Measurements from ENCODE around the gene ROPN1L. TPM values are rescaled to one million over a fixed set of nuclear protein-coding genes. Genes with fewer than 3 reads are reported as not detected.
"Not testable (repeated sequence)": the region's sequence is repeated elsewhere in the genome, so short reads cannot be mapped to it uniquely, and the experiment has no call there.

The ROPN1L gene
- polyA plus RNA-seq, 1 donor from 2014 or later: 0.52 TPM

DNA sequence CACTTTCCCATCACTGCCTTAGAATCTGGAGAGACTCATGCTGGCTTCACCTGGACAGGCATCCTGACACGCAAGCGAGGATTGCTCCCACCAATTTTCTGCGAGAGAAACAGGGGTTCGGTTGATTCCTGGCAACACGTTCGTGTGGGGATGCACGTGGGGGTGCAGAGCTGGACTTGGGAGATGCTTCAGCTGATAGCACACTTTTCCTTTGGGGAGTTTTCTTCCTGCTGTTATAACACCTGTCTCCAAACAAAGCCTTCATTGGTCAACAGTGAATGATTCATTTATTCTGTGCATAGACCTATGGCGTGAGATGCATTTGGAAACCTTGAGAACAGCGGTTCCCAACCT is 50.0 kb downstream of the ROPN1L start:
- Histone ChIP-seq H3K9me3 (ENCODE audit: low read length) (no peaks in the 10 kb centered on the region), H3K4me3 (ENCODE audit: low read length) (no peak overlapping the region), H3K9me2 (ENCODE audit: insufficient read depth, low read length) (no peaks in the 10 kb centered on the region), H4K20me1 (ENCODE audit: insufficient read depth) (no peaks in the 10 kb centered on the region), H3K9ac (ENCODE audit: low read length) (no peak overlapping the region), H3K27ac (ENCODE audit: low read length) (no peak overlapping the region), H3K4me2 (ENCODE audit: low read length) (no peak overlapping the region), H3K27me3 (ENCODE audit: insufficient read depth, low read depth, low read length) (no peaks in the 10 kb centered on the region), H3K36me3 (ENCODE audit: insufficient read depth, low read length) (no peaks in the 10 kb centered on the region), H3F3A (ENCODE audit: insufficient read depth, low read length, poor library complexity, severe bottlenecking) (no peaks in the 10 kb centered on the region), H3K79me2 (replicated peaks; ENCODE audit: insufficient read depth, low read length) (no peaks in the 10 kb centered on the region), H2AFZ (ENCODE audit: low read depth, low read length) (no peak overlapping the region)
- no peak for TF ChIP-seq TAF1 (IDR thresholded peaks at IDR 0.05; ENCODE audit: low read depth)

DNA sequence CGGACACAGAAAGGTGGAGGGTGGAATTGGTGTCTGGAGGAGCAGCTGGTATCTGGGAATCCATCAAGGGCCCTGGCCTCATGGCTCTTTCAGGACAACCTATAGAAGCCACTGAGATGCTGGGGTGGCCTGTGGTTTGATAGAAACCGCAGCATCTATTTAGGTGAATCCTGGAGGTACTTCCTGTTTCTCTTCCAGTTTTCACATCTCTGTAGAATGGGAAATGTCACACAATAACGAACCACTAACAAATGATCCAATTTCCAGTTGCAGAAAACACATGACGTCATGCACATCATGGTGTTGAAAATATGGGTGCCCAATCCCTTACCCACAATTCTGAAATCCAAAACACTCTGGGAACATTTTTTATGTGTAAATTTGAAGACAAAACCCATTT is 52.2 kb downstream of the ROPN1L start:
- TF ChIP-seq EP300 (conservative IDR thresholded peaks at IDR 0.05; ENCODE audit: poor library complexity, severe bottlenecking): no peak
- TF ChIP-seq, protein P1, sequence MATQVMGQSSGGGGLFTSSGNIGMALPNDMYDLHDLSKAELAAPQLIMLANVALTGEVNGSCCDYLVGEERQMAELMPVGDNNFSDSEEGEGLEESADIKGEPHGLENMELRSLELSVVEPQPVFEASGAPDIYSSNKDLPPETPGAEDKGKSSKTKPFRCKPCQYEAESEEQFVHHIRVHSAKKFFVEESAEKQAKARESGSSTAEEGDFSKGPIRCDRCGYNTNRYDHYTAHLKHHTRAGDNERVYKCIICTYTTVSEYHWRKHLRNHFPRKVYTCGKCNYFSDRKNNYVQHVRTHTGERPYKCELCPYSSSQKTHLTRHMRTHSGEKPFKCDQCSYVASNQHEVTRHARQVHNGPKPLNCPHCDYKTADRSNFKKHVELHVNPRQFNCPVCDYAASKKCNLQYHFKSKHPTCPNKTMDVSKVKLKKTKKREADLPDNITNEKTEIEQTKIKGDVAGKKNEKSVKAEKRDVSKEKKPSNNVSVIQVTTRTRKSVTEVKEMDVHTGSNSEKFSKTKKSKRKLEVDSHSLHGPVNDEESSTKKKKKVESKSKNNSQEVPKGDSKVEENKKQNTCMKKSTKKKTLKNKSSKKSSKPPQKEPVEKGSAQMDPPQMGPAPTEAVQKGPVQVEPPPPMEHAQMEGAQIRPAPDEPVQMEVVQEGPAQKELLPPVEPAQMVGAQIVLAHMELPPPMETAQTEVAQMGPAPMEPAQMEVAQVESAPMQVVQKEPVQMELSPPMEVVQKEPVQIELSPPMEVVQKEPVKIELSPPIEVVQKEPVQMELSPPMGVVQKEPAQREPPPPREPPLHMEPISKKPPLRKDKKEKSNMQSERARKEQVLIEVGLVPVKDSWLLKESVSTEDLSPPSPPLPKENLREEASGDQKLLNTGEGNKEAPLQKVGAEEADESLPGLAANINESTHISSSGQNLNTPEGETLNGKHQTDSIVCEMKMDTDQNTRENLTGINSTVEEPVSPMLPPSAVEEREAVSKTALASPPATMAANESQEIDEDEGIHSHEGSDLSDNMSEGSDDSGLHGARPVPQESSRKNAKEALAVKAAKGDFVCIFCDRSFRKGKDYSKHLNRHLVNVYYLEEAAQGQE (IDR thresholded peaks at IDR 0.05; ENCODE audit: borderline replicate concordance): no peak
- no peak for TF ChIP-seq SMC3 (conservative IDR thresholded peaks at IDR 0.05; ENCODE audit: poor library complexity)
- no peak for TF ChIP-seq RAD21 (conservative IDR thresholded peaks at IDR 0.05)
- TF ChIP-seq EZH2 (IDR thresholded peaks at IDR 0.05; ENCODE audit: borderline replicate concordance, insufficient read depth, low read length, poor library complexity, severe bottlenecking): no peak
- TF ChIP-seq POLR2AphosphoS5 (IDR thresholded peaks at IDR 0.05): no peak
- TF ChIP-seq TAF1 (IDR thresholded peaks at IDR 0.05; ENCODE audit: low read depth): no peak
- TF ChIP-seq MXI1 (conservative IDR thresholded peaks at IDR 0.05; ENCODE audit: poor library complexity, severe bottlenecking): no peak
- TF ChIP-seq, protein P2, sequence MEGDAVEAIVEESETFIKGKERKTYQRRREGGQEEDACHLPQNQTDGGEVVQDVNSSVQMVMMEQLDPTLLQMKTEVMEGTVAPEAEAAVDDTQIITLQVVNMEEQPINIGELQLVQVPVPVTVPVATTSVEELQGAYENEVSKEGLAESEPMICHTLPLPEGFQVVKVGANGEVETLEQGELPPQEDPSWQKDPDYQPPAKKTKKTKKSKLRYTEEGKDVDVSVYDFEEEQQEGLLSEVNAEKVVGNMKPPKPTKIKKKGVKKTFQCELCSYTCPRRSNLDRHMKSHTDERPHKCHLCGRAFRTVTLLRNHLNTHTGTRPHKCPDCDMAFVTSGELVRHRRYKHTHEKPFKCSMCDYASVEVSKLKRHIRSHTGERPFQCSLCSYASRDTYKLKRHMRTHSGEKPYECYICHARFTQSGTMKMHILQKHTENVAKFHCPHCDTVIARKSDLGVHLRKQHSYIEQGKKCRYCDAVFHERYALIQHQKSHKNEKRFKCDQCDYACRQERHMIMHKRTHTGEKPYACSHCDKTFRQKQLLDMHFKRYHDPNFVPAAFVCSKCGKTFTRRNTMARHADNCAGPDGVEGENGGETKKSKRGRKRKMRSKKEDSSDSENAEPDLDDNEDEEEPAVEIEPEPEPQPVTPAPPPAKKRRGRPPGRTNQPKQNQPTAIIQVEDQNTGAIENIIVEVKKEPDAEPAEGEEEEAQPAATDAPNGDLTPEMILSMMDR (IDR thresholded peaks at IDR 0.05; ENCODE audit: poor library complexity, severe bottlenecking): no peak

DNA sequence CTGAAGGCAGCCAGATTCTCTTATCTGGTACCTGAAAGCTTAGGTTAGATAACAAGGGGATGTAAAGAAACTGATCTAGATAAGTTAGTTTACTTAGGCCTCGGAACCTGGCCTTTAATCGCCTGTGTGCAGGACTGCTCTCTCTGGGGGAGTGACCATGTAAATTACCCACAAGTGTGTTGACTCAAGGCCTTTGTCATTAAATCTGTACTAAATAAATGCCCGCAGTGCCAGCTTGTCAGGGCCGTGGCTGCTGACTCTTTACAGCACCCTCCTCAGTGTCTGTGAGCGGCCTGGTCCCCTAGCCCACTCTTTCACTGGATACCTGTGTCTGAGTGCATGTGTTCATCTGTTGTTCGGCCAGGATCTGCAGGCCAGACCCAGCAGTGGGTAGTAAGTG is 52.8 kb downstream of the ROPN1L start:
- H4K20me1 ChIP-seq (ENCODE audit: insufficient read depth); H3K9me2 ChIP-seq (ENCODE audit: insufficient read depth, low read length); H3K4me2 ChIP-seq (ENCODE audit: low read length); H3K27me3 ChIP-seq (ENCODE audit: insufficient read depth, low read depth, low read length); H3K79me2 ChIP-seq (replicated peaks; ENCODE audit: insufficient read depth, low read length); H3K36me3 ChIP-seq (ENCODE audit: insufficient read depth, low read length); H2AFZ ChIP-seq (ENCODE audit: low read depth, low read length); H3K9ac ChIP-seq (ENCODE audit: low read length); H3F3A ChIP-seq (ENCODE audit: insufficient read depth, low read length, poor library complexity, severe bottlenecking); H3K27ac ChIP-seq (ENCODE audit: low read length); H3K4me3 ChIP-seq (ENCODE audit: low read length); H3K9me3 ChIP-seq (ENCODE audit: low read length): not testable (repeated sequence)

More for the DNA sequence above, 52.2 kb downstream of the ROPN1L start:
- no peaks in the 10 kb centered on the region for H3K36me3 ChIP-seq (ENCODE audit: insufficient read depth, low read length)
- no peak overlapping the region for H3K4me3 ChIP-seq (ENCODE audit: low read length)
- H3K27me3 ChIP-seq (ENCODE audit: insufficient read depth, low read depth, low read length): no peaks in the 10 kb centered on the region
- H3K9me3 ChIP-seq (ENCODE audit: low read length): no peaks in the 10 kb centered on the region
- no peak overlapping the region for H3K27ac ChIP-seq (ENCODE audit: low read length)
- no peaks in the 10 kb centered on the region for H3F3A ChIP-seq (ENCODE audit: insufficient read depth, low read length, poor library complexity, severe bottlenecking)
- no peak overlapping the region for H3K9ac ChIP-seq (ENCODE audit: low read length)
- H3K9me2 ChIP-seq (ENCODE audit: insufficient read depth, low read length): no peaks in the 10 kb centered on the region
- no peaks in the 10 kb centered on the region for H3K79me2 ChIP-seq (replicated peaks; ENCODE audit: insufficient read depth, low read length)
- no peak overlapping the region for H3K4me2 ChIP-seq (ENCODE audit: low read length)
- H2AFZ ChIP-seq (ENCODE audit: low read depth, low read length): no peak overlapping the region
- H4K20me1 ChIP-seq (ENCODE audit: insufficient read depth): no peaks in the 10 kb centered on the region
